Epithelial cell of proximal tubule (primary cell): Measurements from ENCODE around the gene ATG16L2. TPM values are rescaled to one million over a fixed set of nuclear protein-coding genes. Genes with fewer than 3 reads are reported as not detected.
"Not testable (repeated sequence)": the region's sequence is repeated elsewhere in the genome, so short reads cannot be mapped to it uniquely, and the experiment has no call there.

Experiments
- DNase-seq: peaks from one replicate; pipeline ENCODE4 v3.0.0-alpha.2; 2011; ENCODE audit warnings: low read depth
- H3K4me3 ChIP-seq: 2 replicates; pipeline ENCODE4 v1.5.1; 2011; ENCODE audit warnings: low read depth, mild to moderate bottlenecking, low read length
- total RNA-seq: library from RNA; depleted of rRNA; stranded (reverse); fragments of >200 nt; gene quantifications from 2 replicates; pipeline ENCODE4 v1.2.3, GENCODE V29; 2015
- TF ChIP-seq, protein P1 (sequence below): conservative IDR thresholded peaks from 2 replicates; pipeline ENCODE4 v1.5.1; 2012; ENCODE audit warnings: low read depth, mild to moderate bottlenecking, low read length

ATG16L2 gene
- total RNA-seq, 1 donor from 2014 or later: 40.1 TPM

DNA sequence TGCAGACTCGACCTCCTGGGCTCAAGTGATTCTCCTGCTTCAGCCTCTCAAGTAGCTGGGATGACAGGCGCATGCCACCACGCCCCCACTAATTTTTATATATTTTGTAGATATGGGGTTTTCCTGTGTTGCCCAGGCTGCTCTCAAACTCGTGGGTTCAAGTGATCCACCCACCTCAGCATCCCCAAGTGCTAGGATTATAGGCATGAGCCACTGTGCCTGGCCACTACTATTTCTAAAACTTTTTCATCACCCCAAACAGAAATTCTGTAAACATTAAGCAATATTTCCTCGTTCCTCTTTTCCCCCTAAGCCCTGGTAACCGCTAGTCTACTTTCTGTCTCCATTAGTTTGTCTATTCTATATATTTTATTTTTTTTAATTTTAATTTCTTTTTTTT, 9.0 kb upstream of the ATG16L2 start:
- no peak for DNase-seq
- TF ChIP-seq, protein P1, sequence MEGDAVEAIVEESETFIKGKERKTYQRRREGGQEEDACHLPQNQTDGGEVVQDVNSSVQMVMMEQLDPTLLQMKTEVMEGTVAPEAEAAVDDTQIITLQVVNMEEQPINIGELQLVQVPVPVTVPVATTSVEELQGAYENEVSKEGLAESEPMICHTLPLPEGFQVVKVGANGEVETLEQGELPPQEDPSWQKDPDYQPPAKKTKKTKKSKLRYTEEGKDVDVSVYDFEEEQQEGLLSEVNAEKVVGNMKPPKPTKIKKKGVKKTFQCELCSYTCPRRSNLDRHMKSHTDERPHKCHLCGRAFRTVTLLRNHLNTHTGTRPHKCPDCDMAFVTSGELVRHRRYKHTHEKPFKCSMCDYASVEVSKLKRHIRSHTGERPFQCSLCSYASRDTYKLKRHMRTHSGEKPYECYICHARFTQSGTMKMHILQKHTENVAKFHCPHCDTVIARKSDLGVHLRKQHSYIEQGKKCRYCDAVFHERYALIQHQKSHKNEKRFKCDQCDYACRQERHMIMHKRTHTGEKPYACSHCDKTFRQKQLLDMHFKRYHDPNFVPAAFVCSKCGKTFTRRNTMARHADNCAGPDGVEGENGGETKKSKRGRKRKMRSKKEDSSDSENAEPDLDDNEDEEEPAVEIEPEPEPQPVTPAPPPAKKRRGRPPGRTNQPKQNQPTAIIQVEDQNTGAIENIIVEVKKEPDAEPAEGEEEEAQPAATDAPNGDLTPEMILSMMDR: no peak
- no peak overlapping the region for H3K4me3 ChIP-seq

DNA sequence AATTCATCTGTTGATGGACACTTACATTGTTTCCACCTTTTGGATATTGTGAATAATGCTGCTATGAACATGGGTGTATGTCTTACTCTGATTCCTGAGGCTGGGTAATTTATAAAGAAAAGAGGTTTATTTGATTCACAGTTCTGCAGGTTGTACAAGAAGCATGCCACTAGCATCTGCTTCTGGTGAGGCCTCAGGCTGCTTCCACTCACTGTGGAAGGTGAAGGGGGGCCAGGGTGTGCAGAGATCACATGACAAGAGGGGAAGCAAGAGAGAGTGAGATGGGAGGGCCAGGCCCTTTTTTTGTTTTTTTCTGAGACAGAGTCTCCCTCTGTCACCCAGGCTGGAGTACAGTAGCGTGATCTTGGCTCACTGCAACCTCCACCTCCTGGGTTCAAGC, 7.8 kb upstream of the ATG16L2 start:
- H3K4me3 ChIP-seq, DNase-seq: not testable (repeated sequence)

DNA sequence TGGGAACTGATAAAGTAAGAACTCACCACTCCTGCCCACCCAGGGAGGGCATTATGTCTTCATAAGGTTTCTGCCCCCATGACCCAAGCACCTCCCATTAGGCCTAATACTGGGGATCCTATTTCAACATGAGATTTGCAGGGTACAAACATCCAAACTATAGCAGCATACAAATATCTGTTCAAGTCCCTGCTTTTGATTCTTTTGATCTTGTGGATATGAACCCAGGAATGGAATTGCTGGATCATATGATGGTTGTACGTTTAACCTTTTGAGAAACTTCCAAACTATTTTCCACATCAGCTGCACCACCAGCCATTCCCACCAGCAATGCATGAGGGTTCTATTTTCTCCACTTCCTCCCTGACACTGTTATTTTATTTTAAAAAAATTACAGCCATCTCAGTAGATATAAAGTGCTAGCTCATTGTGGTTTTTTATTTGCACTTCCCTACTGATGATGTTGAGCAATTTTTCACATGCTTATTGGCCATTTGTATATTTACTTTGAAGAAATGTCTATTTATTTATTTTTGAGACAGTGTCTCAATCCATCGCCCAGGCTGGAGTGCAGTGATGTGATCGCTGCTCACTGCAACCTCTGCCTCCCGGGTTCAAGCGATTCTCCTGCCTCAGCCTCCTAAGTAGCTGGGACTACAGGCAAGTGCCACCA, 7.1 kb upstream of the ATG16L2 start:
- H3K4me3 ChIP-seq: no peak overlapping the region
- DNase-seq: no peak
- TF ChIP-seq, protein P1: no peak

DNA sequence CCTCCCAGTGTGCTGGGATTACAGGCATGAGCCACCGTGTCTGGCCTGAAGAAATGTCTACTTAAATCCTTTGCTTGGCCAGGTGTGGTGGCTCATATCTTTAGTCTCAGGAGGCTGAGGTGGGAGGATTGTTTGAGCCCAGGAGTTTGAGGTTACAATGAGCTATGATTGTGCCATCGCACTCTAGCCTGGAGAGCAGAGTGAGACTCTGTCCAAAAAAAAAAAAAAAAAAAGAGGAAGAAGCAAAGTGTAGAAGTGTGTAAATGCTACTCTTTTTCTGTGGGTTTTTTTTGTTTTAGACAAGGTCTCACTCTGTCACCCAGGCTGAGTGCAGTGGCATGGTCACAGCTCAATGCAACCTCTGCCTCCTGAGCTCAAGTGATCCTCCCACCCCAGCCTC, 6.4 kb upstream of the ATG16L2 start:
- DNase-seq: no peak
- no peak overlapping the region for H3K4me3 ChIP-seq
- TF ChIP-seq, protein P1: no peak

DNA sequence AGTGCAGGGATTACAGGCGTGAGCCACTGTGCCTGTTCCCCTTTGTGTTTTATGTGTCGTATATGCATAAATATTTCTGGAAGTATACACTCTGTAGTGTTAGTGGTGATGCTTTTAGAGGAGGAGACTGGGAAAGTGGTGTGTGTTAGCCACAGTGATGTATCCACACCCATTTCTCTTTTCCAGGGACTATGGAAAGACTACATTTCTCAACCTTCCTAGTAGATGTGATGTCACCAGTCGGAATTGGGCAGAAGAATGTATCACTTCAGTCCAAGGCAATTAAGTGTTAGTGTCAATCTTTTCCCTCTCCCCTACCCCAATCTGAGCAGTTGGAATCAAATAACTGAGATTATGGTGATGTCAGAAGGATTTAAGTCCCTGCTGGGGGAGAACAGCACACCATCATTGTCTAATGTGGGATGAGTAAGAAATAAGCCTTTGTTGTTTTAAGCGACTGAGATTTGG, 5.8 kb upstream of the ATG16L2 start:
- no peak overlapping the region for H3K4me3 ChIP-seq
- no peak for DNase-seq
- TF ChIP-seq, protein P1: no peak

DNA sequence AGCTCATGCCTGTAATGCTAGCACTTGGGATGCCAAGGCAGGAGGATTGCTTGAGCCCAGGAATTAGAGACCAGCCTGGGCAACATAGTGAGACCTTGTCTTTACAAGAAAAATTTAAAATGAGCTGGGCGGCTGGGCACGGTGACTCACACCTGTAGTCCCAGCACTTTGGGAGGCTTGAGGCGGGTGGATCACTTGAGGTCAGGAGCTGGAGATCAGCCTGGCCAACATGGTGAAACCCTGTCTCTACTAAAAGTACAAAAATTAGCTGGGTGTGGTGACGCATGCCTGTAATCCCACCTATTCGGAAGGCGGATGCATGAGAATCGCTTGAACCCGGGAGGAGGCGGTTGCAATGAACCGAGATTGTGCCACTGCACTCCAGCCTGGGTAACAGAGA, 2.5 kb upstream of the ATG16L2 start:
- not testable (repeated sequence) for H3K4me3 ChIP-seq, DNase-seq

DNA sequence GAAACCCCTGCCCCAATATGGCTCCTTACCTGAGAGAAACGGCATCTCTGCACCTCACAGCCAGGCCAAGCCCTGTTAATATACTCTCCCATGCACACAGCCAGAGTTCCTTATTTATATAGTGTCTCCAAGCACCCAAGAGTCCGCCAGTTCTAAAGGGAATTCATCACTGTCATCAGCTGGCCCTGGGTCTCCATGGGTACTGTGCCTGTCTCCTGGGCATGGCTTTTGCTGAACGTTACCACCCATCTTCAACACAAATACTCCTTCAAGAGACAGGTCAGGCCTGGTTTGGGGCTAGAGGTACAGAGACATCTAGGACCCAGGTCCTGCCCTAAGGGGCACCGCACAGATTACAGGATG, 1.6 kb upstream of the ATG16L2 start:
- no peak for DNase-seq
- peak overlapping the region; percentile 87 for H3K4me3 ChIP-seq
- TF ChIP-seq, protein P1: no peak

DNA sequence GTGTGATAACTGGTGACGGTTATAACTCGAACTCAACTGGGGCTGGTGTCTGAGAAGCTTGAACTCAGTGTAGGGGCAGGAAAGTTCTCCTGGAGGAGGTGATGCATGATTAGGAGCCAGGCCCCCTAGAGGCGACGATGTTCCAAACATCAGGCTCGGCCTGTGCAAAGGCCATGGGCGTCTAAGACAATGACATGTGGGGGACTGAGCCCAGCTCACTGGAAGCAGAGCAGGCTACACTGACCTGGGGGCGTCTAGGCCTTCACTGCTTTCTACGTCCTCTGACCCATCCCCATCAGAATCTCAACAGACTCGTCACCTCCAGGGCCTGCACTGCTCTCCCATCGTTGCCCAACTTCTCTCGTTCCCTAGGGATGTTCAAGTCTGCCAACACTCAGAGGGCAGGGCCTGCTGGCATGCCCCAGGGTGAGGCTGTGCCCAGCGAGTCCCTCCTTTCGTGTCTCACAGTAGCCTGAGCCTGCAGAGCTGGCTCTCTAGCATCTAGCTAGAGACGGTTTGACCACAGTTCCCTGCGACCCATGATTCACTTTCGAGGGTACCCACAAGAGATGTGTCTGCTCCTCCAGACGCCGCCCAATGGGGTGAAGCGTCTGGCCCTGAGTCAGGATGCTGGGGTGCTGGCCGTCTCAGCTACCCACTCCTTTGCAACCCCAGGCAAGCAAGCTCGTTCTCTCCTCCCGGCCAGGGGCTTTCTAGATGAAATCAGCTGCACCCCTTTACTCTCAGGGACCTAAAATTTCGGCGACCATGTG, 1.1 kb upstream of the ATG16L2 start:
- no peak for DNase-seq

More for the DNA sequence above, 1.1 kb upstream of the ATG16L2 start:
- TF ChIP-seq, protein P1: peak; percentile 74
- peak overlapping the region; percentile 87 for H3K4me3 ChIP-seq
